HG02642 (cell line): Measurements from ENCODE around the gene LILRA5.
"Not testable (repeated sequence)": the region's sequence is repeated elsewhere in the genome, so short reads cannot be mapped to it uniquely, and the experiment has no call there.

Experiments used
- ATAC-seq: cut with Tn5 transposase; IDR thresholded peaks from one replicate; pipeline ENCODE4 v1.9.1; 2021; ENCODE audit warnings: mild to moderate bottlenecking; ENCODE audit not compliant: unreplicated experiment, poor library complexity

Gene LILRA5

GRCh38 chr19:54279406-54279962 lies 33.5 kb downstream of the LILRA5 start:
- ATAC-seq: no peak

- not testable (repeated sequence) for ATAC-seq
Measured at GRCh38 chr19:54278571-54279195, 34.3 kb downstream of the LILRA5 start.

GRCh38 chr19:54278056-54278455 lies 34.9 kb downstream of the LILRA5 start:
- not testable (repeated sequence) for ATAC-seq

- ATAC-seq: not testable (repeated sequence)
Measured at GRCh38 chr19:54277111-54277615, 35.8 kb downstream of the LILRA5 start.

GRCh38 chr19:54275951-54276350 lies 37.0 kb downstream of the LILRA5 start:
- no peak for ATAC-seq

GRCh38 chr19:54274516-54274915 lies 38.5 kb downstream of the LILRA5 start:
- not testable (repeated sequence) for ATAC-seq

- no peak for ATAC-seq
Measured at GRCh38 chr19:54273821-54274220, 39.1 kb downstream of the LILRA5 start.

- ATAC-seq: not testable (repeated sequence)
Measured at GRCh38 chr19:54272181-54272580, 40.8 kb downstream of the LILRA5 start.

- not testable (repeated sequence) for ATAC-seq
Measured at GRCh38 chr19:54271587-54271986, 41.4 kb downstream of the LILRA5 start.

- ATAC-seq: no peak
Measured at GRCh38 chr19:54271106-54271505, 41.9 kb downstream of the LILRA5 start.

- no peak for ATAC-seq
Measured at GRCh38 chr19:54268936-54269335, 44.0 kb downstream of the LILRA5 start.

- ATAC-seq: no peak
Measured at GRCh38 chr19:54266133-54266532, 46.8 kb downstream of the LILRA5 start.

- no peak for ATAC-seq
Measured at GRCh38 chr19:54262470-54262869, 50.5 kb downstream of the LILRA5 start.

GRCh38 chr19:54262066-54262465 lies 50.9 kb downstream of the LILRA5 start:
- ATAC-seq: no peak

GRCh38 chr19:54257116-54257480 lies 55.9 kb downstream of the LILRA5 start, which contains the start of gene LILRB5:
Gene LILRB5, minus strand, starts transcription at chr19:54257273. Its CDS starts 80 bp downstream, at chr19:54257193.
- ATAC-seq: no peak
